Right atrium auricular region (tissue), 2 donors: ENCODE data around the gene LYPD4. TPM values are rescaled to one million over a fixed set of nuclear protein-coding genes. Genes with fewer than 3 reads are reported as not detected.

ENCODE experiments used
- DNase-seq: peaks from one replicate; pipeline ENCODE4 v3.0.0-alpha.2; 2019; ENCODE audit warnings: low spot score
- H3K27ac ChIP-seq, 2 donors: fragments of 200-600 bp; sonication (generic); 1 replicate in 1 of 2; 2 replicates in 1 of 2; pipeline ENCODE4 v1.5.1; 2016 to 2019
- H3K27me3 ChIP-seq, 2 donors: fragments of 200-600 bp; sonication (generic); one replicate each; pipeline versions ENCODE4 v1.5.1 to v1.6.0; 2017 to 2019
- H3K36me3 ChIP-seq: fragments of 200-600 bp; sonication (generic); one replicate; pipeline ENCODE4 v1.5.1; 2016
- H3K4me1 ChIP-seq, 2 donors: fragments of 200-600 bp; sonication (generic); one replicate each; pipeline versions ENCODE4 v1.5.1 to v1.6.0; 2017 to 2019
- H3K4me3 ChIP-seq, 2 donors: fragments of 200-600 bp; sonication (generic); 1 replicate in 1 of 2; 2 replicates in 1 of 2; pipeline ENCODE4 v1.5.1; 2017 to 2019; ENCODE audit warnings: mild to moderate bottlenecking in 1 of 2, moderate library complexity in 1 of 2
- H3K9me3 ChIP-seq, 2 donors: fragments of 200-600 bp; sonication (generic); one replicate each; pipeline ENCODE4 v1.5.1; 2019
- CTCF ChIP-seq, 2 donors: fragments of 200-600 bp; sonication (generic); IDR thresholded peaks; one replicate each; pipeline ENCODE4 v1.5.1; 2019; ENCODE audit warnings: antibody characterized with exemption in 2 of 2
- total RNA-seq, 2 donors: library from RNA; depleted of rRNA; stranded (reverse); fragments of >200 nt; gene quantifications; one replicate each; pipeline ENCODE4 v1.1.0, GENCODE V29; 2016

LYPD4 gene
- total RNA-seq, 2 donors from 2014 or later, result not detected

- peaks cover 68% of the 10 kb centered on the region for H3K36me3 ChIP-seq
- H3K4me3 ChIP-seq, result no peak overlapping the region
- no peak overlapping the region for H3K27ac ChIP-seq
- no peaks in the 10 kb centered on the region for H3K27me3 ChIP-seq
- no peaks in the 10 kb centered on the region for H3K9me3 ChIP-seq
- DNase-seq, result no peak
- no peak for TF ChIP-seq CTCF (IDR thresholded peaks at IDR 0.05)
- peaks cover 0 to 6% of the 10 kb centered on the region in 2 donors for H3K4me1 ChIP-seq
Measured at GRCh38 chr19:41870401-41870873, 26.0 kb upstream of the LYPD4 start.

- DNase-seq, result no peak
- Histone ChIP-seq H3K36me3 (peaks cover 78% of the 10 kb centered on the region), H3K27me3 (no peaks in the 10 kb centered on the region), H3K4me3 (no peak overlapping the region), H3K9me3 (no peaks in the 10 kb centered on the region), H3K27ac (no peak overlapping the region), H3K4me1 (peaks cover 0 to 12% of the 10 kb centered on the region in 2 donors)
- no peak for TF ChIP-seq CTCF (IDR thresholded peaks at IDR 0.05)
Measured at GRCh38 chr19:41869374-41869955, 25.0 kb upstream of the LYPD4 start.

- no peak for DNase-seq
- no peaks in the 10 kb centered on the region for H3K27me3 ChIP-seq
- H3K9me3 ChIP-seq, result no peaks in the 10 kb centered on the region
- H3K4me1 ChIP-seq, result peaks cover 0 to 12% of the 10 kb centered on the region in 2 donors
- TF ChIP-seq CTCF (IDR thresholded peaks at IDR 0.05), result no peak
- peaks cover 83% of the 10 kb centered on the region for H3K36me3 ChIP-seq
- no peak overlapping the region for H3K4me3 ChIP-seq
- no peak overlapping the region for H3K27ac ChIP-seq
Measured at GRCh38 chr19:41868989-41869300, 24.5 kb upstream of the LYPD4 start.

GRCh38 chr19:41868120-41868988 is 23.9 kb upstream of the LYPD4 start:
- H3K36me3 ChIP-seq, result peaks cover 88% of the 10 kb centered on the region
- H3K27ac ChIP-seq, result no peak overlapping the region
- no peak for DNase-seq
- TF ChIP-seq CTCF (IDR thresholded peaks at IDR 0.05), result no peak
- H3K27me3 ChIP-seq, result no peaks in the 10 kb centered on the region
- no peaks in the 10 kb centered on the region for H3K9me3 ChIP-seq
- peaks cover 0 to 14% of the 10 kb centered on the region in 2 donors for H3K4me1 ChIP-seq
- H3K4me3 ChIP-seq, result no peak overlapping the region

GRCh38 chr19:41866284-41866683 is 21.8 kb upstream of the LYPD4 start:
- Histone ChIP-seq H3K36me3 (peaks cover 96% of the 10 kb centered on the region), H3K27me3 (no peaks in the 10 kb centered on the region), H3K9me3 (no peaks in the 10 kb centered on the region), H3K4me3 (no peak overlapping the region), H3K27ac (no peak overlapping the region), H3K4me1 (peaks cover 0 to 35% of the 10 kb centered on the region in 2 donors)
- DNase-seq, result no peak
- no peak for TF ChIP-seq CTCF (IDR thresholded peaks at IDR 0.05)
